ENCODE results near the gene SLC6A7. TPM values are rescaled to one million over a fixed set of nuclear protein-coding genes. Genes with fewer than 3 reads are reported as not detected.

The SLC6A7 gene
- total RNA-seq, 1 donor from 2014 or later: not detected

- DNase-seq: no peak
Measured at GRCh38 chr5:150156027-150156368, 33.9 kb upstream of the SLC6A7 start.

GRCh38 chr5:150156540-150156939 lies 33.3 kb upstream of the SLC6A7 start:
- DNase-seq: no peak

- no peak for DNase-seq
Measured at GRCh38 chr5:150157168-150157567, 32.7 kb upstream of the SLC6A7 start.

GRCh38 chr5:150158170-150158949 lies 31.5 kb upstream of the SLC6A7 start:
- no peak for DNase-seq

- no peak for DNase-seq
Measured at GRCh38 chr5:150159031-150159430, 30.8 kb upstream of the SLC6A7 start.

GRCh38 chr5:150159741-150160179 lies 30.1 kb upstream of the SLC6A7 start:
- no peak for DNase-seq

GRCh38 chr5:150160448-150161081 lies 29.3 kb upstream of the SLC6A7 start:
- no peak for DNase-seq

- peak; percentile 82 for DNase-seq
Measured at GRCh38 chr5:150161242-150162141, 28.4 kb upstream of the SLC6A7 start.

GRCh38 chr5:150162142-150162513 lies 27.7 kb upstream of the SLC6A7 start:
- no peak for DNase-seq

- no peak for DNase-seq
Measured at GRCh38 chr5:150163035-150163434, 26.8 kb upstream of the SLC6A7 start.

GRCh38 chr5:150163547-150164059 lies 26.3 kb upstream of the SLC6A7 start:
- DNase-seq: peak; percentile 77

GRCh38 chr5:150164211-150164980 lies 25.5 kb upstream of the SLC6A7 start:
- peak; percentile 76 for DNase-seq

- DNase-seq: no peak
Measured at GRCh38 chr5:150166037-150166649, 23.7 kb upstream of the SLC6A7 start.

GRCh38 chr5:150166650-150167511 lies 23.0 kb upstream of the SLC6A7 start, which contains the start of gene CDX1:
CDX1 (plus strand) TSS chr5:150166778; CDS start chr5:150166877, 99 bp downstream.
- DNase-seq: no peak

GRCh38 chr5:150167512-150167850 lies 22.4 kb upstream of the SLC6A7 start:
- no peak for DNase-seq

- DNase-seq: no peak
Measured at GRCh38 chr5:150167908-150168307, 22.0 kb upstream of the SLC6A7 start.

GRCh38 chr5:150168864-150169263 lies 21.0 kb upstream of the SLC6A7 start:
- no peak for DNase-seq

- DNase-seq: no peak
Measured at GRCh38 chr5:150172145-150172544, 17.7 kb upstream of the SLC6A7 start.

- no peak for DNase-seq
Measured at GRCh38 chr5:150172556-150172955, 17.3 kb upstream of the SLC6A7 start.

GRCh38 chr5:150173161-150173560 lies 16.7 kb upstream of the SLC6A7 start:
- no peak for DNase-seq
